Measurements from ENCODE around the gene TMA7B. TPM values are rescaled to one million over a fixed set of nuclear protein-coding genes. Genes with fewer than 3 reads are reported as not detected.
A peak's percentile ranks its signal among the peaks of the same experiment; 100 is the strongest.

TMA7B gene
- total and polyA plus RNA-seq, 2 donors (not counting 3 experiments of a cell fraction or from before 2014, with no cell fraction given) = not detected

DNA sequence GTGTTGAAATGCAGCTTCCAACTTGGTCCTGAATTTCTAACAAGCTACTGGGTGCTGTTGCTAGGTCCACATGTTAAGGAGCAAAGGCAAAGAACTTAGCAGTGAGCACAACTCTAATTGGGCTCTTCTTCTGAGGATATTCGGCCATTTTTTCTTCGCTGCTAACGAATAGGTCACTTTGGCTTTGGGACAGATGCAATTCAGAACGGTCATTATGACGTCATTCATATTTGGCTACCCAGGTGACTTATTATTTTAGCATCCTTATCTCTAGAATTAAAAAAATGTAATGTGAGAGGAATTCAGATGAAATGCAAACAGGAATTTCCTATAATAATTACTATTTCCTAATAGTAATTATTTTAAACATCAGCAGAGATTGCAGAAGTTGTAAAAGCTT, 13.9 kb downstream of the TMA7B start:
- ChIA-PET CTCF (interaction anchor here (0.8 to 1.7 kb wide), 2 partner anchors 9 to 51 kb away, joined by 4 to 7 read pairs; no protein-coding TSS in a partner anchor), POLR2A (no interaction called here)
- Histone ChIP-seq H3K9me3 (replicated peaks; ENCODE audit: control insufficient read depth, insufficient read depth, low read length) (no peaks in the 10 kb centered on the region), H3K4me2 (ENCODE audit: insufficient read depth, low read length) (no peak overlapping the region), H3K79me2 (ENCODE audit: control insufficient read depth, insufficient read depth, low read length) (no peaks in the 10 kb centered on the region), H3K9ac (replicated peaks; ENCODE audit: extremely low read depth, insufficient read depth, low read length) (no peak overlapping the region), H3K27ac (ENCODE audit: insufficient read depth, low read depth, low read length) (no peak overlapping the region), H3K36me3 (ENCODE audit: control insufficient read depth in 2 of 2, extremely low read depth in 1 of 2, insufficient read depth in 2 of 2, low read length in 2 of 2) (no peaks in the 10 kb centered on the region), H3K4me1 (ENCODE audit: control insufficient read depth, extremely low read depth, insufficient read depth, low read length) (no peaks in the 10 kb centered on the region), H3K27me3 (ENCODE audit: control insufficient read depth in 2 of 2, insufficient read depth in 2 of 2, low read length in 2 of 2) (peaks cover 7 to 21% of the 10 kb centered on the region in 2 experiments), H2AFZ (ENCODE audit: low read depth, low read length) (no peak overlapping the region), H3K4me3 (replicated peaks in 1 of 3; ENCODE audit: insufficient read depth in 1 of 3, low read depth in 1 of 3, low read length in 3 of 3) (no peak overlapping the region), H3K9me1 (replicated peaks; ENCODE audit: control insufficient read depth, extremely low read depth, insufficient read depth, low read length) (no peaks in the 10 kb centered on the region), H4K20me1 (replicated peaks; ENCODE audit: control insufficient read depth, extremely low read depth, insufficient read depth, low read length) (no peaks in the 10 kb centered on the region)
- no TSS peak for BruUV-seq (replicated peaks)
- dilution Hi-C loops (cut with MboI; ENCODE audit: extremely low pct_ligation_motif_present, low sequenced_read_pairs) (no loop called here), intact Hi-C loops (cut with micrococcal nuclease) (no loop called here)
- no peak for DNase-seq (ENCODE audit: low read depth, low spot score)
- TF ChIP-seq POLR2AphosphoS5 (IDR thresholded peaks at IDR 0.05; ENCODE audit: insufficient read depth, low read depth, low read length) (no peak), JUN (IDR thresholded peaks at IDR 0.05; ENCODE audit: borderline replicate concordance, insufficient read depth, insufficient read length, low read depth) (peak; percentile 50), EZH2 (IDR thresholded peaks at IDR 0.05; ENCODE audit: borderline replicate concordance, low read depth, low read length, severe bottlenecking) (no peak), FOS (IDR thresholded peaks at IDR 0.05; ENCODE audit: borderline replicate concordance, insufficient read depth, low read length) (no peak)
- TF ChIP-seq, protein P1, sequence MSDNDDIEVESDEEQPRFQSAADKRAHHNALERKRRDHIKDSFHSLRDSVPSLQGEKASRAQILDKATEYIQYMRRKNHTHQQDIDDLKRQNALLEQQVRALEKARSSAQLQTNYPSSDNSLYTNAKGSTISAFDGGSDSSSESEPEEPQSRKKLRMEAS (IDR thresholded peaks at IDR 0.05; ENCODE audit: insufficient read depth, insufficient read length) = no peak
- no peak for FAIRE-seq

DNA sequence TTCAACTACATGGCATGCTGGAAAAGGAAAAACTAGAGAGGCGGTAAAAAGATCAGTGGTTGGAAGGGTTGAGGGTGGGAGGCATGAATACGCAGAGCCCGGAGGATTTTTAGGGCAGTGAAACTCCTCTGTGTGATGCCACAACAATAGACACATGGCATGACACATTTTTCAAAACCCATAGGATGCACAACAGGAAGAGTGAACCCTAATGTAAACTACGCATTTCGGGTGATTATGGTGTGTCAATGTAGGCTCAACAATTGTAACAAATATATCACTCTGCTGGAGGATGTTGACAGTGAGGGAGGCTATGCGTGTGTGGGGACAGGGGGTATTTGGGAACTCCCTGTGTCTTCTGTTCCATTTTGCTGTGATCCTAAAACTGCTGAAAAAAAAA, 18.9 kb downstream of the TMA7B start:
- no peak for FAIRE-seq
- TF ChIP-seq, protein P2, sequence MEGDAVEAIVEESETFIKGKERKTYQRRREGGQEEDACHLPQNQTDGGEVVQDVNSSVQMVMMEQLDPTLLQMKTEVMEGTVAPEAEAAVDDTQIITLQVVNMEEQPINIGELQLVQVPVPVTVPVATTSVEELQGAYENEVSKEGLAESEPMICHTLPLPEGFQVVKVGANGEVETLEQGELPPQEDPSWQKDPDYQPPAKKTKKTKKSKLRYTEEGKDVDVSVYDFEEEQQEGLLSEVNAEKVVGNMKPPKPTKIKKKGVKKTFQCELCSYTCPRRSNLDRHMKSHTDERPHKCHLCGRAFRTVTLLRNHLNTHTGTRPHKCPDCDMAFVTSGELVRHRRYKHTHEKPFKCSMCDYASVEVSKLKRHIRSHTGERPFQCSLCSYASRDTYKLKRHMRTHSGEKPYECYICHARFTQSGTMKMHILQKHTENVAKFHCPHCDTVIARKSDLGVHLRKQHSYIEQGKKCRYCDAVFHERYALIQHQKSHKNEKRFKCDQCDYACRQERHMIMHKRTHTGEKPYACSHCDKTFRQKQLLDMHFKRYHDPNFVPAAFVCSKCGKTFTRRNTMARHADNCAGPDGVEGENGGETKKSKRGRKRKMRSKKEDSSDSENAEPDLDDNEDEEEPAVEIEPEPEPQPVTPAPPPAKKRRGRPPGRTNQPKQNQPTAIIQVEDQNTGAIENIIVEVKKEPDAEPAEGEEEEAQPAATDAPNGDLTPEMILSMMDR (IDR thresholded peaks at IDR 0.05; ENCODE audit: extremely low read depth in 1 of 2, insufficient read depth in 1 of 2, low read depth in 1 of 2, low read length in 2 of 2) = no peak
- no peak for TF ChIP-seq POLR2A (IDR thresholded peaks at IDR 0.05; ENCODE audit: low read depth, low read length)
- no peak for TF ChIP-seq GATA2 (IDR thresholded peaks at IDR 0.05; ENCODE audit: insufficient read depth, insufficient read length, low read depth, low read length)
- TF ChIP-seq POLR2AphosphoS5 (IDR thresholded peaks at IDR 0.05; ENCODE audit: insufficient read depth, low read depth, low read length) = no peak
- TF ChIP-seq FOS (IDR thresholded peaks at IDR 0.05; ENCODE audit: borderline replicate concordance, insufficient read depth, low read length) = no peak
- no peak for TF ChIP-seq EZH2 (IDR thresholded peaks at IDR 0.05; ENCODE audit: borderline replicate concordance, low read depth, low read length, severe bottlenecking)
- TF ChIP-seq, protein P1 (IDR thresholded peaks at IDR 0.05; ENCODE audit: insufficient read depth, insufficient read length) = no peak
- no peak for TF ChIP-seq JUN (IDR thresholded peaks at IDR 0.05; ENCODE audit: borderline replicate concordance, insufficient read depth, insufficient read length, low read depth)
- no peak for TF ChIP-seq MYC (IDR thresholded peaks at IDR 0.05; ENCODE audit: low read depth, low read length)

More for the DNA sequence above, 18.9 kb downstream of the TMA7B start:
- Histone ChIP-seq H4K20me1 (replicated peaks; ENCODE audit: control insufficient read depth, extremely low read depth, insufficient read depth, low read length) (no peaks in the 10 kb centered on the region), H3K27ac (ENCODE audit: insufficient read depth, low read depth, low read length) (no peak overlapping the region), H3K36me3 (ENCODE audit: control insufficient read depth in 2 of 2, extremely low read depth in 1 of 2, insufficient read depth in 2 of 2, low read length in 2 of 2) (no peaks in the 10 kb centered on the region), H3K79me2 (ENCODE audit: control insufficient read depth, insufficient read depth, low read length) (no peaks in the 10 kb centered on the region), H3K9ac (replicated peaks; ENCODE audit: extremely low read depth, insufficient read depth, low read length) (no peak overlapping the region), H3K4me2 (ENCODE audit: insufficient read depth, low read length) (no peak overlapping the region), H3K9me3 (replicated peaks; ENCODE audit: control insufficient read depth, insufficient read depth, low read length) (no peaks in the 10 kb centered on the region), H3K4me3 (replicated peaks in 1 of 3; ENCODE audit: insufficient read depth in 1 of 3, low read depth in 1 of 3, low read length in 3 of 3) (no peak overlapping the region), H3K9me1 (replicated peaks; ENCODE audit: control insufficient read depth, extremely low read depth, insufficient read depth, low read length) (no peaks in the 10 kb centered on the region), H3K4me1 (ENCODE audit: control insufficient read depth, extremely low read depth, insufficient read depth, low read length) (no peaks in the 10 kb centered on the region), H3K27me3 (ENCODE audit: control insufficient read depth in 2 of 2, insufficient read depth in 2 of 2, low read length in 2 of 2) (peaks cover 5 to 13% of the 10 kb centered on the region in 2 experiments), H2AFZ (ENCODE audit: low read depth, low read length) (no peak overlapping the region)
- DNase-seq (ENCODE audit: low read depth, low spot score) = no peak
- intact Hi-C loops (cut with micrococcal nuclease) (no loop called here), dilution Hi-C loops (cut with MboI; ENCODE audit: extremely low pct_ligation_motif_present, low sequenced_read_pairs) (no loop called here)
- CTCF ChIA-PET = no interaction called here
- POLR2A ChIA-PET = no interaction called here
- no TSS peak for BruUV-seq (replicated peaks)

All from endothelial cell of umbilical vein (primary cell).